K562 (cell line): ENCODE results near the gene KCNQ2. TPM values are rescaled to one million over a fixed set of nuclear protein-coding genes. Genes with fewer than 3 reads are reported as not detected.
A peak's percentile ranks its signal among the peaks of the same experiment; 100 is the strongest.

Experiments used
- DPF2 ChIP-seq: fragments of 450-650 bp; IDR thresholded peaks from 2 replicates; pipeline ENCODE4 v1.6.1; 2016
- FOS ChIP-seq: IDR thresholded peaks from 3 replicates; pipeline ENCODE4 v1.6.1; 2011; ENCODE audit not compliant: insufficient read length; ENCODE audit errors: extremely low read depth
- GATA2 ChIP-seq: sonication (generic); formaldehyde crosslinking; IDR thresholded peaks from 2 replicates; pipeline ENCODE4 v1.4.0; 2020; ENCODE audit warnings: mild to moderate bottlenecking, missing genetic modification reagents
- ILK ChIP-seq: fragments of 450-650 bp; IDR thresholded peaks from 2 replicates; pipeline ENCODE4 v1.6.1; 2016; ENCODE audit warnings: missing genetic modification characterization, low read depth, mild to moderate bottlenecking, missing compliant biosample characterization, moderate library complexity, borderline replicate concordance
- JUND ChIP-seq, 2 experiments: IDR thresholded peaks; 2 replicates in 1 of 2; 3 replicates in 1 of 2; pipeline ENCODE4 v1.6.1; 2011; ENCODE audit warnings: borderline replicate concordance in 2 of 2, low read depth in 2 of 2, low read length in 2 of 2, improper control_type of control experiment in 1 of 2, missing biosample characterization in 1 of 2, missing genetic modification characterization in 1 of 2, missing genetic modification reagents in 1 of 2
- KLF16 ChIP-seq: IDR thresholded peaks from 2 replicates; pipeline ENCODE4 v1.6.1; 2016; ENCODE audit warnings: antibody characterized with exemption
- MTA3 ChIP-seq: fragments of 450-650 bp; formaldehyde crosslinking; IDR thresholded peaks from 2 replicates; pipeline ENCODE4 v1.6.1; 2017; ENCODE audit warnings: mild to moderate bottlenecking, borderline replicate concordance
- POLR2A ChIP-seq: fragments of 450-650 bp; conservative IDR thresholded peaks from 2 replicates; pipeline ENCODE4 v1.6.1; 2016
- REST ChIP-seq, 2 experiments: fragments of 450-650 bp; formaldehyde crosslinking in 1 of 2; IDR thresholded peaks; 2 replicates each; pipeline versions ENCODE4 v1.4.0 to v1.6.1; 2014 to 2020; ENCODE audit warnings: mild to moderate bottlenecking in 2 of 2, borderline replicate concordance in 1 of 2, low read depth in 1 of 2
- SRSF1 ChIP-seq: fragments of 200-400 bp; formaldehyde crosslinking; IDR thresholded peaks from 2 replicates; pipeline ENCODE4 v1.6.1; 2017; ENCODE audit warnings: mild to moderate bottlenecking, low read depth, low read length, moderate library complexity
- TEAD2 ChIP-seq: fragments of 450-650 bp; IDR thresholded peaks from 2 replicates; pipeline ENCODE4 v1.6.1; 2016; ENCODE audit warnings: missing genetic modification characterization, control low read depth, missing compliant biosample characterization
- ZBTB7A ChIP-seq: IDR thresholded peaks from 2 replicates; pipeline ENCODE4 v1.6.1; 2011; ENCODE audit warnings: low read depth, mild to moderate bottlenecking, low read length, moderate library complexity, borderline replicate concordance; ENCODE audit not compliant: control insufficient read depth
- ZFPM2 ChIP-seq: fragments of 250-450 bp; sonication (Bioruptor Pico); IDR thresholded peaks from 2 replicates; pipeline ENCODE4 v1.5.1; 2022; ENCODE audit warnings: mild to moderate bottlenecking
- ZNF263 ChIP-seq: sonication (generic); formaldehyde crosslinking; IDR thresholded peaks from 2 replicates; pipeline ENCODE4 v1.8.0; 2022; ENCODE audit warnings: mild to moderate bottlenecking, missing genetic modification reagents, borderline replicate concordance
- ZNF354B ChIP-seq: fragments of 250-450 bp; sonication (Bioruptor Pico); IDR thresholded peaks from 2 replicates; pipeline ENCODE4 v1.4.0; 2020
- polyA plus RNA-seq, 8 experiments: library from polyadenylated mRNA; depleted of rRNA in 4 of 8; stranded (reverse) in 5 of 8; unstranded in 3 of 8; fragments of >200 nt; fragmentation: Nextera tagmentation in 2 of 8; fragmentation: Illumina TruSeq in 1 of 8; extraction: Ambion mirVana in 2 of 8; extraction: Trizol in 1 of 8; gene quantifications; 2 replicates each; pipeline versions ENCODE4 v1.2.1 to v1.2.3, GENCODE V29; 2011 to 2014; ENCODE audit warnings: inconsistent platforms in 1 of 8, missing spikeins in 1 of 8
- total RNA-seq, 7 experiments: library from RNA; depleted of rRNA in 6 of 7; stranded (reverse); fragments of >200 nt in 6 of 7; fragmentation: Illumina TruSeq in 2 of 7; extraction: Trizol in 2 of 7; gene quantifications; 2 replicates each; pipeline versions ENCODE4 v1.2.1 to v1.2.3, GENCODE V29; 2011 to 2021; ENCODE audit warnings: low replicate concordance in 1 of 7
- TF ChIP-seq, protein P1 (sequence below): IDR thresholded peaks from 2 replicates; pipeline ENCODE4 v1.6.1; 2011; ENCODE audit warnings: borderline replicate concordance, low read depth, mild to moderate bottlenecking, moderate library complexity, low read length; ENCODE audit not compliant: insufficient read depth, poor library complexity, severe bottlenecking

Gene KCNQ2
- total and polyA plus RNA-seq, 9 of the 15 experiments (the other 6 are each of a cell fraction or from before 2014, with no cell fraction given) = 0.13 to 0.16 TPM; not detected in 7

DNA sequence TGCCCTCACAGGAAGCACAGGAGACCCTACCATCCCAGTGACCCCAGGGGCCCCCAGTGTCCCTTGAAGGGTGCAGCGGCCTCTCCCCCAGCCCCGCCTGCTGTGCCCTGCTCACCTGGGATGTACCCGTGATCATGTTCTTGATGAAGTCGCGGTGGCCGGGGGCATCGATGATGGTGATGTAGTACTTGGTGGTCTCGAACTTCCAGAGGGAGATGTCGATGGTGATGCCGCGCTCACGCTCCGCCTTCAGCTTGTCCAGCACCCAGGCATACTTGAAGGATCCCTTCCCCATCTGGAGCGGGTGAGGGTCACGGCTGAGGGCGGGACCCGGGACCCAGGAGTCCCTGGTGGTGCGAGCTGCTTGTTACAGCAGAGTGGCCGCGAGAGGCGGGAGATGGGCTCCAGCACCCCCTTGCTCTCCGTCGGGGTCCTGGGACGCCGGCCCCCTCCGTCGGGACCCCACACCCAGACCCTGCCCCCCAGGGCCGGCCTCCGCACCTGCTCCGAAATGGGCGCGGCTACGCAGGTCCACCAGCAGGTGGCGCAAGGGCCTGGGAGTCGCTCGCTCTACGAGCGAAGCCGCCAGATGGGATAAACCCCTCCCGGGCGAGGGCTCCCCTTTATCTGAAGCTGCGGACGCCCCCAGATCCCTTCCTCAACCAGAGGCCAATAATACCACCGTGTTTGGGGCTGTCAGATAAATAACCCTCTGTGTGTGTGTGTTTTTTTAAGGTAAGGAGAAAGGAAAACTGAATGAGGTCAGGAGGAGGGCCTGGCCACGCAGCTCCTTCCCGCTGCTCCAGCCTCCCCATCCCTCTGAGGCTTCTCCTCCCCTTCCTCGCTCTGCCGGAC lies 23.5 kb upstream of the KCNQ2 start (continued):
- TF ChIP-seq REST (IDR thresholded peaks at IDR 0.05; ENCODE audit: borderline replicate concordance) = peak; percentile 62
- no peak for TF ChIP-seq REST (CRISPR knock-in tag; IDR thresholded peaks at IDR 0.05; ENCODE audit: low read depth)
- TF ChIP-seq ZNF354B = no peak
- TF ChIP-seq KLF16 = 0 out of 2 replicates have a peak, but pooled peaks have one; percentile 24
- no peak for TF ChIP-seq SRSF1
- TF ChIP-seq, protein P1, sequence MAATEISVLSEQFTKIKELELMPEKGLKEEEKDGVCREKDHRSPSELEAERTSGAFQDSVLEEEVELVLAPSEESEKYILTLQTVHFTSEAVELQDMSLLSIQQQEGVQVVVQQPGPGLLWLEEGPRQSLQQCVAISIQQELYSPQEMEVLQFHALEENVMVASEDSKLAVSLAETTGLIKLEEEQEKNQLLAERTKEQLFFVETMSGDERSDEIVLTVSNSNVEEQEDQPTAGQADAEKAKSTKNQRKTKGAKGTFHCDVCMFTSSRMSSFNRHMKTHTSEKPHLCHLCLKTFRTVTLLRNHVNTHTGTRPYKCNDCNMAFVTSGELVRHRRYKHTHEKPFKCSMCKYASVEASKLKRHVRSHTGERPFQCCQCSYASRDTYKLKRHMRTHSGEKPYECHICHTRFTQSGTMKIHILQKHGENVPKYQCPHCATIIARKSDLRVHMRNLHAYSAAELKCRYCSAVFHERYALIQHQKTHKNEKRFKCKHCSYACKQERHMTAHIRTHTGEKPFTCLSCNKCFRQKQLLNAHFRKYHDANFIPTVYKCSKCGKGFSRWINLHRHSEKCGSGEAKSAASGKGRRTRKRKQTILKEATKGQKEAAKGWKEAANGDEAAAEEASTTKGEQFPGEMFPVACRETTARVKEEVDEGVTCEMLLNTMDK = peak; percentile 81
- peak; percentile 32; the same call in 1 of the 2 replicates for TF ChIP-seq ZNF263
- 0 out of 2 replicates have a peak, but pooled peaks have one; percentile 17 for TF ChIP-seq MTA3
- TF ChIP-seq FOS = no peak
- TF ChIP-seq ZBTB7A = peak; percentile 93
- TF ChIP-seq JUND (IDR thresholded peaks at IDR 0.05; ENCODE audit: borderline replicate concordance, low read depth, low read length) = peak; percentile 29; the same call in 1 of the 2 replicates
- no peak for TF ChIP-seq JUND (tag; IDR thresholded peaks at IDR 0.05; ENCODE audit: borderline replicate concordance, low read depth, low read length)
- no peak for TF ChIP-seq TEAD2
- no peak for TF ChIP-seq ILK
- TF ChIP-seq ZFPM2 (CRISPR knock-in tag) = no peak
- no peak for TF ChIP-seq POLR2A
- no peak for TF ChIP-seq DPF2
- TF ChIP-seq GATA2 (CRISPR knock-in tag) = no peak
